Activated T-helper 1 cell treated with anti-CD3 and anti-CD28 coated beads, Interleukin-12 subunit alpha, Interleukin-12 subunit beta, Interleukin-2, Interleukin-4 antibody, amounts not matched to agents 30 ng/mL and 10 ng/mL and 1 ng/mL, durations not matched to agents 14 hours and 24 hours and 36 hours (primary cell): ENCODE results near the gene NFATC4. TPM values are rescaled to one million over a fixed set of nuclear protein-coding genes. Genes with fewer than 3 reads are reported as not detected.
"Not testable (repeated sequence)": the region's sequence is repeated elsewhere in the genome, so short reads cannot be mapped to it uniquely, and the experiment has no call there.

Source experiments
- DNase-seq: peaks from one replicate; pipeline ENCODE4 v3.0.0; 2021; ENCODE audit warnings: low spot score
- H3K27ac Mint-ChIP-seq: one replicate; pipeline ENCODE4 v1.8.0; 2021; ENCODE audit warnings: mild to moderate bottlenecking, mixed read lengths
- H3K27me3 Mint-ChIP-seq: one replicate; pipeline ENCODE4 v1.8.0; 2022; ENCODE audit warnings: mild to moderate bottlenecking, moderate library complexity, mixed read lengths; ENCODE audit not compliant: insufficient read depth
- H3K36me3 Mint-ChIP-seq: one replicate; pipeline ENCODE4 v1.8.0; 2021; ENCODE audit warnings: low read depth, mixed read lengths
- H3K4me1 Mint-ChIP-seq: one replicate; pipeline ENCODE4 v1.8.0; 2021; ENCODE audit warnings: low read depth, mixed read lengths
- H3K4me3 Mint-ChIP-seq: one replicate; pipeline ENCODE4 v1.8.0; 2021; ENCODE audit warnings: mild to moderate bottlenecking, moderate library complexity, mixed read lengths
- H3K9me3 Mint-ChIP-seq: one replicate; pipeline ENCODE4 v1.8.0; 2021; ENCODE audit warnings: mixed read lengths
- intact Hi-C: fragments of 100-400 bp; cut with micrococcal nuclease; formaldehyde crosslinking; loops from one replicate; pipeline ENCODE4 v1.15.1; 2024
- total RNA-seq: library from RNA; stranded (reverse); gene quantifications from 2 replicates; pipeline ENCODE4 v1.2.3, GENCODE V29; 2022

The NFATC4 gene
- total RNA-seq, 1 donor from 2014 or later: not detected

GRCh38 chr14:24343795-24344660, 24.0 kb upstream of the NFATC4 start:
- Mint-ChIP-seq H3K27ac (no peak overlapping the region), H3K4me3 (no peak overlapping the region), H3K36me3 (peaks cover 1% of the 10 kb centered on the region), H3K4me1 (peaks cover 9% of the 10 kb centered on the region), H3K27me3 (peaks cover 19% of the 10 kb centered on the region), H3K9me3 (no peaks in the 10 kb centered on the region)
- intact Hi-C loops: no loop called here
- no peak for DNase-seq

GRCh38 chr14:24347134-24347533, 20.9 kb upstream of the NFATC4 start:
- Mint-ChIP-seq H3K27ac (no peak overlapping the region), H3K27me3 (peaks cover 48% of the 10 kb centered on the region), H3K9me3 (no peaks in the 10 kb centered on the region), H3K36me3 (peaks cover 3% of the 10 kb centered on the region), H3K4me3 (no peak overlapping the region), H3K4me1 (no peaks in the 10 kb centered on the region)
- intact Hi-C loops: no loop called here
- DNase-seq: no peak

DNA sequence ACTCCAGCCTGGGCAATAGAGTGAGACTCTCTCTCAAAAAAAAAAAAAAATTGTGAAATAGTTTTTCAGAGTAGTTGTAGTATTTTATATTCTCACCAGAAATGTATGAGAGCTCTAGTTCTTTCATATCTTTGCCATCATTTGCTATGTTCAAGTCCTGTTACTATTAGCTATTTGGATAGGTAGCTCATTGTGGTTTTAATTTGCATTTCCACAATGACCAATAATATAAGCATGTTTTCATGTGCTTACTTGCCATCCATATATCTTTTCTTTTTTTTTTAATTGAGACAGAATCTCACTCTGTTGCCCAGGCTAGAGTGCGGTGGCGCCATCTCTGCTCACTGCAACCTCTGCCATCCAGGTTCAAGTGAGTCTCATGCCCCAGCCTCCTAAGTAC, 19.8 kb upstream of the NFATC4 start:
- Mint-ChIP-seq H3K4me3 (no peak overlapping the region), H3K4me1 (no peaks in the 10 kb centered on the region)

DNA sequence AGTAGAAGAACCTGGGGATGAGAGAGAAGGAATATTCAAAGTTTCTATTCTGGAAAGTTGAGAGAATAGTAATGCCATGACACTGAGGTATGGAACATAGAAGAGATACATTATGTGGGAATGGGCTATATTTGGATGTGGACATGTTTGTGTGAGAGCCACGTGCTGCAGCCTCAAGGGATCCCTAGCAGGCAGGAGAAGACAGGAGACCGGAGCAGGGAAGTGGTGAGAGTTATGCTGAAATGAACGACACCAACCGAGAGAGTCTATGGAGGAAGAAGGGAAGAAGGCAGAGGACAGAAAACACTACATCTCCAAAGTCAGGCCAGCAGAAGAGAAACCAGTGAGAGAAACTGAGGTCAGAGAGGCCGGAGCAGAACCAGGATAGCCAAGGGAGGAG, 18.2 kb upstream of the NFATC4 start:
- no peak overlapping the region for H3K27ac Mint-ChIP-seq
- H3K27me3 Mint-ChIP-seq: peaks cover 38% of the 10 kb centered on the region
- intact Hi-C loops: no loop called here
- H3K36me3 Mint-ChIP-seq: peaks cover 2% of the 10 kb centered on the region
- no peaks in the 10 kb centered on the region for H3K4me1 Mint-ChIP-seq
- H3K9me3 Mint-ChIP-seq: no peaks in the 10 kb centered on the region
- H3K4me3 Mint-ChIP-seq: no peak overlapping the region
- no peak for DNase-seq

More for the DNA sequence above, 19.8 kb upstream of the NFATC4 start:
- Mint-ChIP-seq H3K36me3 (peaks cover 2% of the 10 kb centered on the region), H3K27ac (no peak overlapping the region), H3K27me3 (peaks cover 45% of the 10 kb centered on the region), H3K9me3 (no peaks in the 10 kb centered on the region)
- DNase-seq: no peak
- intact Hi-C loops: no loop called here

- H3K27me3 Mint-ChIP-seq: peaks cover 35% of the 10 kb centered on the region
- intact Hi-C loops: no loop called here
- no peaks in the 10 kb centered on the region for H3K4me1 Mint-ChIP-seq
- no peak overlapping the region for H3K4me3 Mint-ChIP-seq
- DNase-seq: no peak
- H3K36me3 Mint-ChIP-seq: peaks cover 2% of the 10 kb centered on the region
- no peaks in the 10 kb centered on the region for H3K9me3 Mint-ChIP-seq
- H3K27ac Mint-ChIP-seq: no peak overlapping the region
These were observed 16.5 kb upstream of the NFATC4 start for GRCh38 chr14:24351517-24351916.

DNA sequence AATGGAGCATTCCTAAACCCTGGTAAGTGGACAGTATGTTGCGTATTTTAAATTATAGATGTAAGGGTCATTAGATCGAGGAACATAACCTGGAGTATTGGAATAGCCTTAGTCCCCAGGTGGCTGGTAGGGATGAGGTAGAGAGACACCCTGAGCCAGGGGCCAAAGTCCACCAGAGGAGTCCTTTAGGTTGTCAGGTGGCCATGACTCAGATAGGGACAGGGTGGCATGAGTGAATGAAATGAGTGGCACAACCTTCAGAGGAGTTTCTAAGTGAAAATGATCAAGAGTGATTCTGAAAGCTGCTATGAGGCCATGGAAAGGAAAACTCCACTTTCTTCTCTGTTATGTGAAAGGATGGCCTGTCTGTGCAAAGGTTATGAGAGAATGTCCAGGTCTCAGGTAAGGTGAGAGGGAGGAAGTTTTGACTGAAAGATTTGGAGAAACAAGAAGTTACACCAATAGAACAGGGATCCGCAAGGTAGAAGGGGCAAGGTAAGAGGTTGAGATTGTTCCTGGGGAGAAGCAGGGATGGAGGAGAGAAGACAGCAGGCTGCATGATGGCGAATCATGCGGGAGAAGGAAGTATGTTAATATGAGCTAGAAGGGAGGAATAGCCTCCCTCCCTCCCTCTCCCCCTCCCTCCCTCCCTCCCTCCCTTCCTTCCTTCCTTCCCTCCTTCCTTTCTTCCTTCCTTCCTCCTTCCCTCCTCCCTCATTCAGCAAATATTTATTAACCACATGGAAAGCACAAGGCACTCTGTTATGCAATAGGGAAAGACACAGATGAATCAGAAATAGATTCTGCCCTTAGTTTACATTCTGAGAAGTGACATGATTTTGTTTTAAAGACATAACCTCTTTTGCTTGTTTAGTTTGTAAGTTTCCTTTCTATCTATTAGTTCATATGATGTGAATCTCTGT, 14.2 kb upstream of the NFATC4 start:
- intact Hi-C loops: no loop called here
- no peaks in the 10 kb centered on the region for H3K4me1 Mint-ChIP-seq
- peaks cover 2% of the 10 kb centered on the region for H3K36me3 Mint-ChIP-seq
- H3K9me3 Mint-ChIP-seq: no peaks in the 10 kb centered on the region
- H3K27me3 Mint-ChIP-seq: peaks cover 41% of the 10 kb centered on the region
- H3K27ac Mint-ChIP-seq: no peak overlapping the region
- no peak overlapping the region for H3K4me3 Mint-ChIP-seq
- no peak for DNase-seq

GRCh38 chr14:24354482-24354825, 13.5 kb upstream of the NFATC4 start:
- not testable (repeated sequence) for H3K36me3 Mint-ChIP-seq

DNA sequence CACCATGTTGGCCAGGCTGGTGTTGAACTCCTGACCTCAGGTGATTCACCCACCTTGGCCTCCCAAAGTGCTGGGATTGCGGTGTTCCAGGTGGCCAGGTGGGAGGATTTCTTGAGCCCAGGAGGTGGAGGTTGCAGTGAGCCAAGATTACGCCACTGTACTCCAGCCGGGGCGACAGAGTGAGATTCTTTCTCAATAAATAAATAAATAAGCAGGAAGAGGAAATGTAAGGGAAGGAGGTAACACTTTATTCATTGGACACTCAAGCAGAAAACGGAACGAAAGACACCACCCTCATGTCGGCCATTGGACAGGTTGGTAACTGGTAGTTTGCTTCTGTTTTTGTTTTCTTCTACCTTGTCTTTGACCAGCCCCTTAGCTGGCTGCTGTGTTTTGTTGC, 13.0 kb upstream of the NFATC4 start:
- H3K27ac Mint-ChIP-seq: no peak overlapping the region
- no peaks in the 10 kb centered on the region for H3K36me3 Mint-ChIP-seq
- H3K9me3 Mint-ChIP-seq: no peaks in the 10 kb centered on the region
- no peaks in the 10 kb centered on the region for H3K4me1 Mint-ChIP-seq
- H3K4me3 Mint-ChIP-seq: no peak overlapping the region
- DNase-seq: no peak
- intact Hi-C loops: no loop called here
- peaks cover 31% of the 10 kb centered on the region for H3K27me3 Mint-ChIP-seq

More at GRCh38 chr14:24354482-24354825, 13.5 kb upstream of the NFATC4 start:
- intact Hi-C loops, DNase-seq, H3K9me3 Mint-ChIP-seq, H3K4me1 Mint-ChIP-seq, H3K27ac Mint-ChIP-seq, H3K4me3 Mint-ChIP-seq: not testable (repeated sequence)
- H3K27me3 Mint-ChIP-seq: peaks cover 34% of the 10 kb centered on the region

DNA sequence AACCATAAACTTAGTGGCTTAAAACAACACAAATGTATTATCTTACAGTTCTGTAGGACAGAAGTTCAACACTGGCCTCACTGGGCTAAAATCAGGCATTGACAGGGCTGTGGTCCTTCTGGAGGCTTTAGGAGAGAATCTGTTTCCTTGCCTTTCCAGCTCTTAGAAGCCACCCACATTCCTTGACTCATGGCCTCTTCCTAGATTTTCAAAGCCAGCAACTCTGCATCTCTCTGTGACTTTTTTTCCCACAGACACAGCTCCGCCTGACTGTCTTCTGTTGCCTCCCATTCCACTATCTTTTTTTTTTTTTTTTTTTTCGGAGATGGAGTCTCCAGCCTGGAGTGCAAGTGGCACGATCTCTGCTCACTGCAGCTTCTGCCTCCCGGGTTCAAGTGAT, 11.8 kb upstream of the NFATC4 start:
- H3K9me3 Mint-ChIP-seq: no peaks in the 10 kb centered on the region
- H3K27me3 Mint-ChIP-seq: peaks cover 25% of the 10 kb centered on the region
- intact Hi-C loops: no loop called here

GRCh38 chr14:24360281-24360680, 7.7 kb upstream of the NFATC4 start:
- no peaks in the 10 kb centered on the region for H3K9me3 Mint-ChIP-seq
- H3K27ac Mint-ChIP-seq: no peak overlapping the region
- H3K4me3 Mint-ChIP-seq: no peak overlapping the region
- intact Hi-C loops: no loop called here
- no peaks in the 10 kb centered on the region for H3K36me3 Mint-ChIP-seq
- no peak for DNase-seq
- peaks cover 35% of the 10 kb centered on the region for H3K27me3 Mint-ChIP-seq
- H3K4me1 Mint-ChIP-seq: peaks cover 3% of the 10 kb centered on the region

More for the DNA sequence above, 11.8 kb upstream of the NFATC4 start:
- no peaks in the 10 kb centered on the region for H3K4me1 Mint-ChIP-seq
- no peak overlapping the region for H3K27ac Mint-ChIP-seq
- DNase-seq: no peak
- no peaks in the 10 kb centered on the region for H3K36me3 Mint-ChIP-seq
- no peak overlapping the region for H3K4me3 Mint-ChIP-seq

DNA sequence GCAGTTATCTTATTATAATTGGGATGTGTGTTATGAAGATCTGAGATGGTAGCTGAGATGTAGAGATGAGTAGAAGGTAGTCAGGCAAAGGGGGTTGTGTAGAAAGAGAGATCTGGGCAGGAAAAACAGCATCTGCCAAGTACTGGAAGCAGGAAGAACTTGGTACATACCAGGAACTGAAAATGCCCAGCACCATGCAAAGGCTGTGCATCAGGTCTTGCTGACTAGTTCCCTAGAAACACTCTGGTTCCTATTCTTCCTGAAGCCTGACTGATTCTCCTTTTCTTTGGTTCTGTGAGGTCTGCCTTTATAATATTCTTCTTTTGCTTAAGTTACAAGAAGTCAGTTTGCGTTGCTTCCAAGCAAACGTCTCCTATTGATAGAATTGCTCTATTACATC, 6.7 kb upstream of the NFATC4 start:
- peaks cover 2% of the 10 kb centered on the region for H3K36me3 Mint-ChIP-seq
- H3K27me3 Mint-ChIP-seq: peaks cover 44% of the 10 kb centered on the region
- DNase-seq: no peak
- peaks cover 11% of the 10 kb centered on the region for H3K4me1 Mint-ChIP-seq
- intact Hi-C loops: no loop called here
- no peak overlapping the region for H3K4me3 Mint-ChIP-seq
- no peaks in the 10 kb centered on the region for H3K9me3 Mint-ChIP-seq
- no peak overlapping the region for H3K27ac Mint-ChIP-seq

GRCh38 chr14:24362241-24362960, 5.6 kb upstream of the NFATC4 start:
- Mint-ChIP-seq H3K27me3 (peaks cover 50% of the 10 kb centered on the region), H3K36me3 (peaks cover 2% of the 10 kb centered on the region), H3K27ac (no peak overlapping the region), H3K4me1 (peaks cover 18% of the 10 kb centered on the region), H3K4me3 (no peak overlapping the region), H3K9me3 (no peaks in the 10 kb centered on the region)
- intact Hi-C loops: no loop called here
- DNase-seq: no peak
